Measurements from ENCODE around the gene CCBE1.

The CCBE1 gene

GRCh38 chr18:59617468-59617932, 79.7 kb downstream of the CCBE1 start:
- no peak for DNase-seq (ENCODE audit: low read depth)

GRCh38 chr18:59616501-59616900, 80.7 kb downstream of the CCBE1 start:
- no peak for DNase-seq (ENCODE audit: low read depth)

GRCh38 chr18:59613903-59614302, 83.3 kb downstream of the CCBE1 start:
- no peak for DNase-seq (ENCODE audit: low read depth)

DNA sequence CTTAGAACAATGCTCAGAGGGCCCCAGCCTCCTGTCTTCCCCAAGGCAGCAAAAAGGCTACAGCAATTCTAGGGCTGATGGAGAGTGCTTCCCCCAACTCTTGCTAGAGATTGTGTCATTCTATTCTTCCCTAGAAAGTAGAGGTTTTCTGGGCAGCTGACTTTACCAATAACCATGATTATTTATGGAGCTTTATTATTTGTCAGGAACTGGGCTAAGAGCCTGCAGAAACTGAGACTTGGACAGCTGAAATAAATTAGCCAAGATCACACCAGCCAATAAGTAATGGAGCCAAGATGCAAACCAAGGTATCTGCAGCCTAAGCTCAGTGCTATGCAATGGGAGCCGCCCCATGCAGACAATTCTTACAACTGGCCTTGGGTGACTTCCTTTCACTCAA, 84.8 kb downstream of the CCBE1 start:
- no peak for DNase-seq (ENCODE audit: low read depth)

- no peak for DNase-seq (ENCODE audit: low read depth)
These were observed 86.6 kb downstream of the CCBE1 start for GRCh38 chr18:59610546-59611140.

DNA sequence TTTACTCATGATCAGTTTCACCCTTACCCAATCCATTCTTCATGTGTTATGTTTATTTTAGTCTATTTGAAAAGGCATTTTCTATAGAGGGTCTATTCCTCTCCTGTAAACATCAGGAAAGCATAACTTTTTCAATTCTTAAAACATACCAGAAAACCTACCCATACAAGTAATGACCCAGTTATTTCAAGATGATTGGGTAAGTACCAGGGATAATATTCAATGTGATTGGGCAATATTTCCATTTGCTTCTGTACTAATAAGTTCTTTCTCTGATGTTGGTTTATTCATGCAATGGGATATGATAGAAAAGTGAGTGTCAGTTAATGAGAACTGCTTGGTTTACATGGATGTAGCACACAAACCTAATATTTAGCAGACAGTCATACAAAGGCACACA, 87.6 kb downstream of the CCBE1 start:
- no peak for DNase-seq (ENCODE audit: low read depth)

DNA sequence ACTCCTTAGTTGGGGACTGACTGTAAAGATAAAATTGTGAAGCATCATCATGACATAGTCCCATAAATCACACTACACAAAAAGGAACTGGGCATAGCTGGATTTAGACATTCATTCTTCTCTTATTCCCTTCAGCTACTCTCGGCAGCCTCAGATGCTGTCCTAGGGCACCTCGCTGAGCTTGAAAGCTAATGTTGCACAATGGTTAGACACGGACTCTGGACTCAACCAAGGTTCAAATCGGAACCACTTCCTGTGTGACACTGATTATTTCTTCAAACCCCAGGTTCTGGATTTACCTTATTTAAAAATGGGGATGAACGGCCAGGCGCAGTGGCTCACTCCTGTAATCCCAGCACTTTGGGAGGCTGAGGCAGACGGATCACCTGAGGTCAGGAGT, 89.8 kb downstream of the CCBE1 start:
- no peak for DNase-seq (ENCODE audit: low read depth)

- DNase-seq (ENCODE audit: low read depth): no peak
These were observed 90.2 kb downstream of the CCBE1 start for GRCh38 chr18:59607078-59607379.

- no peak for DNase-seq (ENCODE audit: low read depth)
These were observed 90.8 kb downstream of the CCBE1 start for GRCh38 chr18:59606193-59607077.

DNA sequence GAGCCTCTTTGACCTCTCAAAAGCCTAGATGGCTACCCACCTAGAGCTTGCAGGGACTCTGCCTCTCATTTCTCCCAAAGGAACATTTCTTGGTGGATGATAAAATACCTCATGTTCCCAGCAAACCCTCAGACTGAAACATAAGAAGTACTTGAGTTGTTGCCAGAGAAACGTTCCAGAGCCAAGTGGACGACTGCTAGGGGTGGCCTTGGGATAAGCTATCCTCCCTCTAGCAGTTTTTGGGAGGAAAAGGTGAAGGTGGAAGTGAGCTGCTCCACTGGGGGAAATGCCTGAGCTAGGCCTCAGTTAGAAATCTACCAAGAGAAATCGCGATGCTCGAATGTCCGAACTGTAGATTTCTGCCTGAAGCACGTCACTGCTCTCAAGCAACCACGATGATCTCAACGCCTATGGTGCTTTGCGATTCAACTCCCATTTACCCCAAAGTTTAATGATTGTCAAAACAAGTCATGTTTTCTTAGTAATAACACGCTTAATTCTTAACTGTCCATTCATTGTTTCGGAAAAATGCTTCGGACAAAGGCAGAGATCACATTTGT, 91.5 kb downstream of the CCBE1 start:
- DNase-seq (ENCODE audit: low read depth): no peak

GRCh38 chr18:59604877-59605276, 92.3 kb downstream of the CCBE1 start:
- no peak for DNase-seq (ENCODE audit: low read depth)

- no peak for DNase-seq (ENCODE audit: low read depth)
These were observed 100.2 kb downstream of the CCBE1 start for GRCh38 chr18:59597049-59597448.

DNA sequence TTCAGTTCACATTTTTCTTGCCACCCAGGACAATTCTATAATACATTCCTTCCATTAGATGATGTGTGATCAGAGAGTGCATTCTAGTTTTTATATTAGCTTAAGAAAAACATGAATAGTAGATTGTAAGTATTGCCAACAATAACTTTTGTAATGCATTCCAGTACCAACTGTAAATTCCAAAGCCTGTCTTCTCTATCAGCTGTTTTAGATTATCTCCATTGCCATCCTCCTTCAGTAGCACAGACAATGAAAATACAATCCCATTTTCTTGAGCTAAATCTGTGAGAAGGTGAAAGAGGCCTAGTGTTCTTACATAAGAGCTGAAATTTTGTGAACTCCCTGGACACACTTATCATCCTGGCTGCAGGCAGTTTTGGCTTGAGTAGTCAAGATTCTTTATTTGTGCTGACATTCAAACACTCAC, 103.9 kb downstream of the CCBE1 start:
- no peak for DNase-seq (ENCODE audit: low read depth)

DNA sequence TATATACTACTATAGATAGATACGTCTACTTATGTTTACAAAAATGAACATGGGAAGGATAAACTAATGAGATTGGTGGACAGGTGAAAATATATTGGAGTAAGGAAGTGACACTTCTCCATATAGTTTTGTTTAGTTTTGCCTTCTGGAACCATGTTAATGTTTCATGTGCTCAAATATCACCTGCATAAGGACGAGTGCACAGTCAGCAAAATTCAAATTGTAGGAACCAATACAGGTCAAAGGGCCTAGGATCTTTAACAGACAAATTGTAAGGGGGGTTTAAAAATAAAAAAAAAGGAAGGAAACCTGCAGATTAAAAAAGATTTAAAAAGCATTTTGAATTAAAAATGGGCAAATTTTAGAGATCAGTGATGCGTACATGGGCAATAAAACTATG, 104.6 kb downstream of the CCBE1 start:
- DNase-seq (ENCODE audit: low read depth): no peak

DNA sequence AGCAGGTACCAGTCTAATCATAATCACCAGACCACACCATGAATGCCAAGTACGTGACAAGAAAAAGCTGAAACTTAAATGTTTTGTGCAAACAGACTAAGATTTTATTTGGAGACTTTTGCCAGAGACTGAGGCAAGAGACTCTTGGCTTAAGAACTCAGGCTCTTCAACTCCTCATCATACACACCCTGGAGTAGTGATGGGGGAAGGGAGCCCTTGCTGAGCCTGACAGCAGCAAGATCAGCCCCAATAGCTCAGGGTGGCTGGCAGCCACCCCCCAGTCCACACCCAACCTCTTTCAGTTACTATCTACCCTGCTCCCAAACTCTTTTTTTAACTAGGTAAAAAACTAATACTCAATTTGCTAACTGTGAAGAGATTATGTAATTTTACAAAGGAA, 114.8 kb downstream of the CCBE1 start:
- DNase-seq (ENCODE audit: low read depth): no peak

DNA sequence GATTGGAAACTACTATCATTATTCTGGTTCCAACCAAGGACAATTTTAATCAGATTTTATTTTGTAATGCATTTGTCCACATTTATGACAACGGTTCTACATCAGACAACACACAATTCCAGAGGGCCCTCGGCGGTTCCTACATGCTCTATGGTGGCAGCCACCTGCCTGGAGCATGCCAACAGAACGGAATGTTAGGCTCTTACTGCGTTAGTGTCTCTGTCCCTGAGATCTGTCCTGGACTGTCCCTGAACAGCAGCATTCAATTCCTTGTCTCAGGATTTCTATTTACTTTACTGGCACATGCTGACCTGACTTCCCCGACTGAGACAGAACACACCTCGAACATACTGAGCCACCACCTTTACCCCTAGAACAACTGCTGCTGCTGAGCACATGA, 117.7 kb downstream of the CCBE1 start:
- no peak for DNase-seq (ENCODE audit: low read depth)

GRCh38 chr18:59577386-59577655, 119.9 kb downstream of the CCBE1 start:
- no peak for DNase-seq (ENCODE audit: low read depth)

- no peak for DNase-seq (ENCODE audit: low read depth)
These were observed 120.5 kb downstream of the CCBE1 start for GRCh38 chr18:59576541-59577385.

- no peak for DNase-seq (ENCODE audit: low read depth)
These were observed 121.2 kb downstream of the CCBE1 start for GRCh38 chr18:59575995-59576394.

DNA sequence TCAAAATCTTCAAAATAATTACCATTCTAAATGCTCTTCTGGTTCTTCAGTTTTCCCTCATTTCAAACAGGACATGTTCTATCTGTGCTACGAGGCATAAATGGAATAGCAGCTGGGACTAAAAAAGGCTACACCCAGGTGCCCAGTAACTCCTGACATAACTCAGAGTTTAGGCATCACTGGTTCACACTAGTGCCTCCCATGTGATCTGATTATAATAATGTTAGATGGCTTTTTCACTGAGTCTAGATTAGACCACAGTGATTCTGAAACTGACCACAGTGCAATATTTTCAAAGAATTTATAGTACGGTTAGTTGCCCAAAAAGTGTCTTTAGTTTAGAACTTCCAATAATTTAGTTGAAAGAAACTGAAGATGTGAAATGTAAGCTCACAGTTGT, 123.3 kb downstream of the CCBE1 start:
- DNase-seq (ENCODE audit: low read depth): no peak

- DNase-seq (ENCODE audit: low read depth): no peak
These were observed 125.3 kb downstream of the CCBE1 start for GRCh38 chr18:59571902-59572301.

DNA sequence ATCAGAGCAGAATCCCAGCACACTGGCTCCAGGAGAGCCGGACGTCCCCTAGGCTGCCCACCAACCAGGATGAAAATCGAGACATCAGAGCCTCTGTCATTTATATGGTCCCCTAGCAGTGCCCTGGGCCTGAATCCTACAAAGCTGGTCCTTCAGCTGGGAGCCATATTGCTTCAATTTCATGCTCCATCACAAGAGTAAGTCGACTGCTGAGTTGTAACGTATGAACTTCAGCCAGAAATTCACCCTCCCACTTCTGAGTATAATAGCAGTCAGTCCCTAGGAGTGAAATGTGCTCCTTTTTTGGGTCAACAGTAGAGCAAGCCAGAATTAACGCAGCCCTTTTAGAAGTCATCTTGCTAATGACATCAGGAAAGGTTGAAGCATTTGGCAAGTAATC, 126.4 kb downstream of the CCBE1 start:
- DNase-seq (ENCODE audit: low read depth): no peak
